Stimulated activated CD8-positive, alpha-beta memory T cell treated with anti-CD3 and anti-CD28 coated beads, Interleukin-2, amount 100 ng/mL, for 48 hours (primary cell): ENCODE results near the gene GET4.
"Not testable (repeated sequence)": the region's sequence is repeated elsewhere in the genome, so short reads cannot be mapped to it uniquely, and the experiment has no call there.

Experiments
- DNase-seq, 2 donors: peaks; one replicate each; pipeline ENCODE4 v3.0.0-alpha.2; 2020; ENCODE audit warnings: low read depth in 2 of 2

Gene GET4

GRCh38 chr7:914521-915194 lies 38.3 kb downstream of the GET4 start:
- DNase-seq: no peak

GRCh38 chr7:915291-916218 lies 39.2 kb downstream of the GET4 start:
- DNase-seq: no peak

GRCh38 chr7:916291-916941 lies 40.1 kb downstream of the GET4 start:
- DNase-seq: no peak

- DNase-seq: no peak
Observed at GRCh38 chr7:917255-918117, 41.1 kb downstream of the GET4 start.

- no peak for DNase-seq
Observed at GRCh38 chr7:918118-918425, 41.7 kb downstream of the GET4 start.

GRCh38 chr7:918441-919113 lies 42.2 kb downstream of the GET4 start:
- DNase-seq: no peak

- no peak for DNase-seq
Observed at GRCh38 chr7:919114-919442, 42.7 kb downstream of the GET4 start.

GRCh38 chr7:919924-920341 lies 43.6 kb downstream of the GET4 start:
- DNase-seq: no peak

- peak in 1 of 2 donors; percentile 26 for DNase-seq
Observed at GRCh38 chr7:920351-921070, 44.2 kb downstream of the GET4 start.

- no peak for DNase-seq
Observed at GRCh38 chr7:921071-921461, 44.7 kb downstream of the GET4 start.

- no peak for DNase-seq
Observed at GRCh38 chr7:921581-922333, 45.4 kb downstream of the GET4 start.

- peak; percentile 39 to 61 for DNase-seq
Observed at GRCh38 chr7:922334-923107, 46.2 kb downstream of the GET4 start.

- DNase-seq: peak; percentile 85 to 89
Observed at GRCh38 chr7:923108-924041, 47.0 kb downstream of the GET4 start.

- DNase-seq: not testable (repeated sequence)
Observed at GRCh38 chr7:924042-924441, 47.7 kb downstream of the GET4 start.

GRCh38 chr7:924541-925231 lies 48.3 kb downstream of the GET4 start:
- peak; percentile 66 to 80 for DNase-seq

- DNase-seq: peak; percentile 77 to 86
Observed at GRCh38 chr7:925601-926000, 49.2 kb downstream of the GET4 start.
